Activated CD4-positive, alpha-beta memory T cell treated with anti-CD3 and anti-CD28 coated beads, Interleukin-2, amount 10 ng/mL, durations not matched to agents 7 days and 5 days (primary cell): Measurements from ENCODE around the gene POU1F1. TPM values are rescaled to one million over a fixed set of nuclear protein-coding genes. Genes with fewer than 3 reads are reported as not detected.
"Not testable (repeated sequence)": the region's sequence is repeated elsewhere in the genome, so short reads cannot be mapped to it uniquely, and the experiment has no call there.

Source experiments
- CTCF ChIA-PET: fragments of 350-600 bp; sonication (Branson Sonifier 250); formaldehyde crosslinking; loops from one replicate; lab custom pipeline; 2021; ENCODE audit warnings: antibody characterized with exemption, inconsistent platforms; lab: Charles Lee
- POLR2A ChIA-PET: fragments of 350-600 bp; sonication (Branson Sonifier 250); formaldehyde crosslinking; loops from one replicate; lab custom pipeline; 2021; ENCODE audit warnings: antibody characterized with exemption; lab: Charles Lee
- DNase-seq: peaks from one replicate; pipeline ENCODE4 v3.0.0-alpha.2; 2020
- H3K27ac Mint-ChIP-seq: one replicate; pipeline ENCODE4 v1.8.0; 2021; ENCODE audit warnings: mild to moderate bottlenecking, mixed read lengths
- H3K27me3 Mint-ChIP-seq: one replicate; pipeline ENCODE4 v1.8.0; 2021; ENCODE audit warnings: mixed read lengths
- H3K36me3 Mint-ChIP-seq: one replicate; pipeline ENCODE4 v1.8.0; 2021; ENCODE audit warnings: low read depth, mixed read lengths
- H3K4me1 Mint-ChIP-seq: one replicate; pipeline ENCODE4 v1.8.0; 2021; ENCODE audit warnings: mixed read lengths
- H3K4me3 Mint-ChIP-seq: one replicate; pipeline ENCODE4 v1.8.0; 2021; ENCODE audit warnings: mild to moderate bottlenecking, mixed read lengths
- H3K9me3 Mint-ChIP-seq: one replicate; pipeline ENCODE4 v1.8.0; 2021; ENCODE audit warnings: mixed read lengths
- total RNA-seq, 2 experiments: library from RNA; stranded (reverse); gene quantifications; one replicate each; pipeline ENCODE4 v1.2.3, GENCODE V29; 2021

The POU1F1 gene
- total RNA-seq, result not detected

GRCh38 chr3:87276484-87276883, at the start of gene POU1F1:
Gene POU1F1, minus strand, starts transcription at chr3:87276584. Its CDS starts 122 bp downstream, at chr3:87276462.
- no peaks in the 10 kb centered on the region for H3K36me3 Mint-ChIP-seq
- no peak within 1 kb of the TSS for H3K4me3 Mint-ChIP-seq
- DNase-seq, result no peak
- POLR2A ChIA-PET, result no interaction called here
- H3K27me3 Mint-ChIP-seq, result no peaks in the 10 kb centered on the region
- H3K4me1 Mint-ChIP-seq, result peaks cover 7% of the 10 kb centered on the region
- no peaks in the 10 kb centered on the region for H3K9me3 Mint-ChIP-seq
- no peak within 1 kb of the TSS for H3K27ac Mint-ChIP-seq
- CTCF ChIA-PET, result no interaction called here

GRCh38 chr3:87324609-87325008, 48.2 kb upstream of the POU1F1 start:
- Mint-ChIP-seq H3K4me3 (no peak overlapping the region), H3K27me3 (peaks cover 3% of the 10 kb centered on the region), H3K9me3 (no peaks in the 10 kb centered on the region), H3K36me3 (no peaks in the 10 kb centered on the region), H3K4me1 (no peaks in the 10 kb centered on the region), H3K27ac (no peak overlapping the region)
- POLR2A ChIA-PET, result no interaction called here
- DNase-seq, result no peak
- CTCF ChIA-PET, result interaction anchor here (0.6 kb wide), 1 partner anchor 141 kb away, joined by 3 read pairs; no protein-coding TSS in a partner anchor

DNA sequence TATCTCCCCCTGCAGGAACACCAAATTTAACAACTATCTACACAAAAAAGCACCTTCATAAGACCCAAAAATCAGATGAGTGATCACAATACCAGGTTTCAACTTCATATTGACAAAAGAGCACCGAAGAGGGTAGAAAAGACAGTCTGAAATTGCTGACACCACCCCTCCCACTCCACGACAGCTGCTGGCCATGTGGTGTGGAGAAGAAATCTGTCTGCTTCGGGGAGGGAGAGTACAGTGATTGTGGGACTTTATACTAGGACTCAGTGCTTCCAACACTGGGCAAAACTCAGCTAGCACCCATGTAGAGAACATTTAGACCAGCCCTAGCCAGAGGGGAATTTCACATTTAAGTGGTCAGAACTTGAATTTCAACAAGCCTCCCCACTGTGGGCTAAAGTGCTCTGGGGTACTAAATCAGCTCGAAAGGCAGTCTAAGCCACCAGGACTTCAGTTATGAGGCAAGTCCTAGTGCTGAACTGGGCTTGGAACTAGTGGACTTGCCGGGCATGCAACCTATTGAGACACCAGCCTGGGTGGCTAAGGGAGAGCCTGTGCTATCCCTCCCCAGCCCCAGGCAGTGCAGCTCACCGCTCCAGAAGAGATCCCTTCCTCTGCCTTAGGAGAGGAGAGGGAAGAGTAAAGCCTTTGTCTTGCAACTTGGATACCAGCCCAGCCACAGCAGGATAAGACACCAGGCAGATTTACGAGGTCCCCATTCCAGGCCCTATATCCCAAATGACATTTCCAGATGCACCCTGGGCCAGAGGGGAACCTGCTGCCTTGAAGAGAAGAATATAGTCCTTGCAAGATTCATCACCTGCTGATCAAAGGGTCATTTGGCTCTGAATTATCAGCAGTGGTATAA, 44.6 kb upstream of the POU1F1 start:
- CTCF ChIA-PET, result no interaction called here
- H3K4me3 Mint-ChIP-seq, result no peak overlapping the region
- no peak for DNase-seq
- H3K27ac Mint-ChIP-seq, result no peak overlapping the region
- POLR2A ChIA-PET, result no interaction called here
- H3K4me1 Mint-ChIP-seq, result no peaks in the 10 kb centered on the region
- H3K27me3 Mint-ChIP-seq, result peaks cover 9% of the 10 kb centered on the region
- no peaks in the 10 kb centered on the region for H3K36me3 Mint-ChIP-seq
- no peaks in the 10 kb centered on the region for H3K9me3 Mint-ChIP-seq

- H3K4me1 Mint-ChIP-seq, result no peaks in the 10 kb centered on the region
- peaks cover 8% of the 10 kb centered on the region for H3K27me3 Mint-ChIP-seq
- H3K9me3 Mint-ChIP-seq, result no peaks in the 10 kb centered on the region
- H3K36me3 Mint-ChIP-seq, result no peaks in the 10 kb centered on the region
- H3K27ac Mint-ChIP-seq, result no peak overlapping the region
- POLR2A ChIA-PET, result no interaction called here
- H3K4me3 Mint-ChIP-seq, result no peak overlapping the region
- CTCF ChIA-PET, result no interaction called here
- DNase-seq, result no peak
Observed at GRCh38 chr3:87318617-87319021, 42.2 kb upstream of the POU1F1 start.

- ChIA-PET POLR2A (no interaction called here), CTCF (no interaction called here)
- no peak overlapping the region for H3K27ac Mint-ChIP-seq
- H3K36me3 Mint-ChIP-seq, result no peaks in the 10 kb centered on the region
- no peak for DNase-seq
- no peaks in the 10 kb centered on the region for H3K9me3 Mint-ChIP-seq
- no peaks in the 10 kb centered on the region for H3K4me1 Mint-ChIP-seq
- no peak overlapping the region for H3K4me3 Mint-ChIP-seq
- H3K27me3 Mint-ChIP-seq, result peaks cover 6% of the 10 kb centered on the region
Observed at GRCh38 chr3:87317779-87318178, 41.4 kb upstream of the POU1F1 start.

- Mint-ChIP-seq H3K9me3 (no peaks in the 10 kb centered on the region), H3K27me3 (peaks cover 6% of the 10 kb centered on the region), H3K27ac (no peak overlapping the region), H3K4me3 (no peak overlapping the region), H3K36me3 (no peaks in the 10 kb centered on the region), H3K4me1 (no peaks in the 10 kb centered on the region)
- DNase-seq, result no peak
- POLR2A ChIA-PET, result no interaction called here
- CTCF ChIA-PET, result interaction anchor here (0.8 kb wide), 1 partner anchor 37 kb away, joined by 4 read pairs; no protein-coding TSS in a partner anchor
Observed at GRCh38 chr3:87313641-87314040, 37.3 kb upstream of the POU1F1 start.

DNA sequence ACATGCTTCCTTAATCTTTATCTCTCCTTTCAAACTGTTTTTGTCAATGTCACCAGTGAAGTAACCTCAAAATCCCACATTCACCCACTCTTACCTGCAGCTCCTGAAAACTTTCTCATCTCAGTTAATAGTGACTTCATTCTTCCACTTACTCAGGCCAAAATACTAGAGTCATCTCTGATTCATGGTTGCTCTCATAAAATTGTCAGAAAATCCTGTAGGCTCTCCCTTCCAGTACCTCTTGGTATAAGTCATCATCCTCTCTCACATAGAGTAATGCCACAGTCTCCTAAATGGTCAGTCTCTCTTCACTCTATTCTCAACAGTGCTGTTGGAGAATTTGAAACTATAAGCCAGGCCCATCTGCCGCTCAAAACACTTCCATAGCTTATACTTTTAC, 34.9 kb upstream of the POU1F1 start:
- ChIA-PET CTCF (no interaction called here), POLR2A (no interaction called here)
- Mint-ChIP-seq H3K27ac (no peak overlapping the region), H3K4me1 (no peaks in the 10 kb centered on the region), H3K36me3 (no peaks in the 10 kb centered on the region), H3K27me3 (no peaks in the 10 kb centered on the region), H3K4me3 (no peak overlapping the region), H3K9me3 (no peaks in the 10 kb centered on the region)
- no peak for DNase-seq

GRCh38 chr3:87309601-87310000, 33.2 kb upstream of the POU1F1 start:
- peaks cover 2% of the 10 kb centered on the region for H3K27me3 Mint-ChIP-seq
- ChIA-PET POLR2A (no interaction called here), CTCF (no interaction called here)
- no peaks in the 10 kb centered on the region for H3K36me3 Mint-ChIP-seq
- DNase-seq, result no peak
- H3K4me3 Mint-ChIP-seq, result no peak overlapping the region
- peaks cover 3% of the 10 kb centered on the region for H3K9me3 Mint-ChIP-seq
- no peak overlapping the region for H3K27ac Mint-ChIP-seq
- no peaks in the 10 kb centered on the region for H3K4me1 Mint-ChIP-seq

DNA sequence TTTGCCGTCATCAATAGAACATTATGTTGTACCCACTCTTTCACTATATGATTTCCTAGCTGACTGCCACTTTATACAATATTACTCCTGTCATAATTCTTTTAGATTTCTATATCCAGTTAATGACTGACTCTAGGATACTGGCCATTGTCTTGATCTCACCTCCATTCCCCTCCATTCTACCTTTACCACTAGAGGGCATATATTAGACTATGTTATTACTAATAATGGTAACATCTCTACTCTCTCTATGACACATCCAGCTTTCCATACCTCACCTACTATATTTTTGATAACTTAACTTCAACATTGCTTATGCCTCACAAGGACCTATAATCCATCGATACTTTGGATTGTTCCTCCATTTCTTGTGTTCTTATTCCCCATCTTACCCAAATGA, 31.4 kb upstream of the POU1F1 start:
- Mint-ChIP-seq H3K9me3 (peaks cover 3% of the 10 kb centered on the region), H3K27ac (no peak overlapping the region), H3K4me1 (no peaks in the 10 kb centered on the region), H3K4me3 (no peak overlapping the region), H3K27me3 (peaks cover 5% of the 10 kb centered on the region), H3K36me3 (no peaks in the 10 kb centered on the region)
- DNase-seq, result no peak
- ChIA-PET CTCF (no interaction called here), POLR2A (no interaction called here)

GRCh38 chr3:87305517-87305916, 29.1 kb upstream of the POU1F1 start:
- H3K36me3 Mint-ChIP-seq, result no peaks in the 10 kb centered on the region
- peaks cover 7% of the 10 kb centered on the region for H3K27me3 Mint-ChIP-seq
- CTCF ChIA-PET, result interaction anchor here (1.2 kb wide), 1 partner anchor 10 kb away, joined by 3 read pairs; no protein-coding TSS in a partner anchor
- H3K9me3 Mint-ChIP-seq, result peaks cover 3% of the 10 kb centered on the region
- POLR2A ChIA-PET, result no interaction called here
- H3K4me1 Mint-ChIP-seq, result no peaks in the 10 kb centered on the region
- H3K4me3 Mint-ChIP-seq, result no peak overlapping the region
- DNase-seq, result no peak
- H3K27ac Mint-ChIP-seq, result no peak overlapping the region

- H3K4me1 Mint-ChIP-seq, H3K27me3 Mint-ChIP-seq, H3K36me3 Mint-ChIP-seq, DNase-seq, H3K27ac Mint-ChIP-seq, H3K9me3 Mint-ChIP-seq, POLR2A ChIA-PET, H3K4me3 Mint-ChIP-seq: not testable (repeated sequence)
- CTCF ChIA-PET, result interaction anchor here (1.2 kb wide), 1 partner anchor 11 kb away, joined by 3 read pairs; no protein-coding TSS in a partner anchor
Observed at GRCh38 chr3:87305031-87305430, 28.6 kb upstream of the POU1F1 start.

- peaks cover 1% of the 10 kb centered on the region for H3K27me3 Mint-ChIP-seq
- ChIA-PET CTCF (interaction anchor here (0.7 to 2.2 kb wide), 3 partner anchors 53 to 1417 kb away, joined by 3 to 10 read pairs (median 5); no protein-coding TSS in a partner anchor), POLR2A (no interaction called here)
- no peaks in the 10 kb centered on the region for H3K9me3 Mint-ChIP-seq
- no peak overlapping the region for H3K4me3 Mint-ChIP-seq
- H3K27ac Mint-ChIP-seq, result no peak overlapping the region
- H3K4me1 Mint-ChIP-seq, result no peaks in the 10 kb centered on the region
- no peak for DNase-seq
- H3K36me3 Mint-ChIP-seq, result no peaks in the 10 kb centered on the region
Observed at GRCh38 chr3:87298111-87298718, 21.8 kb upstream of the POU1F1 start.

- DNase-seq, result no peak
- Mint-ChIP-seq H3K27ac (no peak overlapping the region), H3K4me3 (no peak overlapping the region)
Observed at GRCh38 chr3:87288446-87288845, 12.1 kb upstream of the POU1F1 start.

More at GRCh38 chr3:87288446-87288845, 12.1 kb upstream of the POU1F1 start:
- no peaks in the 10 kb centered on the region for H3K9me3 Mint-ChIP-seq
- no peaks in the 10 kb centered on the region for H3K36me3 Mint-ChIP-seq
- H3K4me1 Mint-ChIP-seq, result no peaks in the 10 kb centered on the region
- ChIA-PET CTCF (no interaction called here), POLR2A (no interaction called here)
- peaks cover 5% of the 10 kb centered on the region for H3K27me3 Mint-ChIP-seq
